GM19328 (cell line): ENCODE data around the gene RRN3.
"Not testable (repeated sequence)": the region's sequence is repeated elsewhere in the genome, so short reads cannot be mapped to it uniquely, and the experiment has no call there.

Experiments
- ATAC-seq: cut with Tn5 transposase; IDR thresholded peaks from one replicate; pipeline ENCODE4 v1.9.1; 2021; ENCODE audit warnings: mild to moderate bottlenecking, moderate library complexity; ENCODE audit not compliant: unreplicated experiment

RRN3 gene

DNA sequence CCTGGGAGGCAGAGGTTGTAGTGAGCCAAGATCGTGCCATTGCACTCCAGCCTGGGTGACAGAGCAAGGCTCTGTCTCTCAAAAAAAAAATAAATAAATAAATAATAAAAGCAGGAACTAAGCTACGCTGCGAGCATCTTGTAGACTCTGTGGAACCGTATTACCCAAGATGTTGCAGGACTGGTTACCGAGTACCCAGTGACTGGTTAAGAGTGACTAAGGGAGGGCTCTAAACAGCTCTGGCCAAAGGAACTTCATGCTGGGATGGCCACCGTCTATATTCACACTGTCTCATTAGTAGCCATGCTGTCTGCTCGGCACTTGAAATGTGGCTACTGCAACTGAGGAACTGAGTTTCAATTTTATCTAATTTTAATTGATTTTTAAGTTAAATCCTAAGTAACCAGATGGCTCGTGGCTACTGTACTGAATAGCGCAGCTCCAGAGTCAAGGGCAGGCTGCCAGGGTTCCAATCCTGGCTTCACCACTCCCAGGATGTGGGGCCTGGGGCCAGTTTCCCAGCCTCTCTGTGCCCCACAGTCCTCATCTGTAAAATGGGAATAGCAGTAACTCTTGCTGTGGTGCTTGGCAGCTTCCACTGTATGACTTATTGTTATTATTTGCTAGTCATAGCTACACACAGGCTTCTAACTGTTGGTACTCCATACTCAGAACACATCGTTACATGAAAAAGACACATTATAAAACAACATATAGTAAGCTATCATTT lies 41.2 kb downstream of the RRN3 start:
- no peak for ATAC-seq

DNA sequence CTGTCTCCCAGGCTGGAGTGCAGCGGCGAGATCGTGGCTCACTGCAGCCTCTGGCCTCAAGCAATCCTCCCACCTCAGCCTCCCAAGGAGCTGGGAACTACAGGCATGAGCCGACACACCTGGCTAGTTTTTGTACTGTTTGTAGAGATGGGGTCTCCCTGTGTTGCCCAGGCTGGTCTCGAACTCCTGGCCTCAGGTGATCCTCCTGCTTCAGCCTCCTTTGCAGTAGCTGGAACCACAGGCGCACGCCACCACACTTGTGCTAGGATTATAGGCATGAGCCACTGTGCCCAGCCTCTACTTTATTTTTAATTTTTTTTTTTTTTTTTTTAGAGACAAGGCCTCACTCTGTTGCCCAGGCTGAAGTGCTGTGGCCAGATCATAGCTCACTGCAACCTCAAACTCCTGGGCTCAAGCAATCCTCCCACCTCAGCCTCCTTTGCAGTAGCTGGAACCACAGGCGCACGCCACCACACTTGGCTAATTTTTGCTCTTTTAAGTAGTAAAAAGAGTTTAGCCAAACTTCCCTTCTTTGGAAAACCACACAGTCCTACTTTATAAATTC lies 42.6 kb downstream of the RRN3 start:
- ATAC-seq, result no peak

DNA sequence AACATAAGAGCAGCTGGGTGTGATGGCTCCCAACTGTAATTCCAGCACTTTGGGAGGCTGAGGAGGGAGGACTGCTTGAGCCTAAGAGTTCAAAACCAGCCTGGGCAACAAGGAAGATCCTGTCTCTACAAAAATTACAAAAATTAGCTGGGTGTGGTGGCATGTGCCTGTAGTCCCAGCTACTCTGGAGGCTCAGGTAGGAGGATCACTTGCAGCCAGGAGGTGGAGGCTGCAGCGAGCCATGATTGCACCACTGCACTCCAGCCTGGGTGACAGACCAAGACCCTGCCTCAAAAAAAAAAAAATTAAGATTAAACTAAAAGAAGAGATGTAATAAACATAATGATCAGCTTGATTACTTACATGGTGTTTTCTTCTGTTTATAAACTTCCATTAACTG lies 43.6 kb downstream of the RRN3 start:
- not testable (repeated sequence) for ATAC-seq

DNA sequence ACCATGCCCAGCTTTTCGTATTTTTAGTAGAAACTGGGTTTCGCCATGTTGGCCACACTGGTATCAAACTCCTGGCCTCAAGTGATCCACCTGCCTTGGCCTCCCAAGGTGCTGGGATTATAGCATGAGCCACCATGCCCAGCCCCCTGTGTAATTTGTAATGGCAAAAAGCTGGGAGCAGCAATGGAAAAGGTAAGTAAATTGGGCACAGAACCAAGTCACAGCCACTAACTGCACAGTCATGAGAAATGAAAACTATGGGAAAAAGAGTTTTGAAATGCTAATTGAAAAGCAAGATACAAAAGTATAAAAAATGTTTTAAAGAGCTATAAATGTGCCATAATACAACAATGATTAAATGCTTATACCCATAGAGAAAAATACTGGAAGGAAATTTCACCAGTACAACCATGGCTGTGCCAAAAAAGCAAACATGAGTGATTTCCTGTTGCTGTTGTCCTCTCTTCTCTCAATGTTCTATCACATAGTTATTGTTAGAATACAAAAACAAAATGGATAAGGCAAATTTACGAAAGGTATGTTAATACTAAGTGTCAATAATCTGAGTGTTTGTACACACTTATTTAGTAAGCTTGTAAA lies 44.4 kb downstream of the RRN3 start:
- no peak for ATAC-seq

DNA sequence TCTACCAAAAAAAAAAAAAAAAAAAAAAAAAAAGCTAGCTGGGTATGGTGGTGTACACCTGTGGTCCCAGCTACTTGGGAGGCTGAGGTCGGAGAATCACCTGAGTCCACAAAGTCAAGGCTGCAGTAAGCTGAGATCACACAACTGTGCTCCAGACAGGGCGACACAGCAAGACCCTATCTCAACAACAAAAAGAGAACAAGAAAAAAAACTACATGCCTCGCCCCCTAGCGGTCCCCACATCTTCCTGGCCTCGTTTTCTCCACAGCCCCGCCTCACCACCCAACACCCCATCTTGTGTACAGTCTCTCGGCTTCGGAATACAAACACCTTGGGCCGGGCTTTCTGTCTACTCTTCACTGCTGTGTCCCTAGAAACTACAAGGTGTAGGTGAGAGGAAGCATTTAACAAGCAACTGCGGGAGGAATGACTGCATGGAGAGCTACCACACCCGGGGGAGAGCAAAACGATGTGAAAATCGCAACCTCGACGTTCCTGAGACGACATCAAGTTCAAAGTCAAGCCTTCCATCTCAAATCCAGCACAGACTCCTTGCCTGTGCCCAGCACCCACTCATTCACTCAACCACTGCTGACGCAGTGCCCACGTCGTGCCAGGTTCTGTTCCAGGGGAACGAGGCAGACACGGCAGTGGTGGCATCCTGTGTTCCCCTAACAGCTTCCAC lies 47.2 kb downstream of the RRN3 start:
- no peak for ATAC-seq

DNA sequence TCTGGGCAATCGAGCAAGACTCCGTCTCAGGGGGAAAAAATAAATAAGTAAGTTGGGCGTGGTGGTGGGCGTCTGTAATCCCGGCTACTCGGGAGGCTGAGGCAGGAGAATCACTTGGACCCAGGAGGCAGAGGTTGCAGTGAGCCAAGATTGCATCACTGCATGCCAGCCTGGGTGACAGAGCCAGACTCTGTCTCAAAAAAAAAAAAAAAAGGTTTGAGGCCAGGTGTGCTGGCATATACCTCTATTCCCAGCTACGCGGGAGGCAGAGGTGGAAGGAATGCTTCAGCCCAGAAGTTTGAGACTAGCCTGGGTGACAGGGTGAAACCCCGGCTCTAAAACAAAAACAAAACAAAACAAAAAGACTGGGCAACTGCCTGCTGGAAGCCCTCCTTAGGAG lies 48.8 kb downstream of the RRN3 start:
- not testable (repeated sequence) for ATAC-seq

DNA sequence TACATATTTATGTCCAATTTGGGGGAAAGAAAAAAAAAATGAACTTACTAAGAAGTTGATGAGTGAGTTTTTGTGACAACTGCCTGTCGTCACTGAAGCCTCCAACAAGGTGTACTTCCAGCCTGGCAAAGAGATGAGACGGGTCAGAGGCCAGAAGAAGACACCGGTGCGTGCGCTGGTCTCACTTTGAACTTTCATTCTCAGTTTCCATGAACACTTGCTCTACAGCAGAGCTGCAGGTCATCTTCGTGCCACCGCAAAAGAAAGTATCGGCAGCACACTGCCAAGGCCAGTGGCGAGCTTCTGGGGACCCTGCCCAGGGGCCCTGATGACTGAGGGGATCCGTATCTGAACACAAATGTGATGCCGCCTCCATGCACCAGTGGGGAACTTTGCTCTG lies 49.8 kb downstream of the RRN3 start:
- ATAC-seq, result no peak

DNA sequence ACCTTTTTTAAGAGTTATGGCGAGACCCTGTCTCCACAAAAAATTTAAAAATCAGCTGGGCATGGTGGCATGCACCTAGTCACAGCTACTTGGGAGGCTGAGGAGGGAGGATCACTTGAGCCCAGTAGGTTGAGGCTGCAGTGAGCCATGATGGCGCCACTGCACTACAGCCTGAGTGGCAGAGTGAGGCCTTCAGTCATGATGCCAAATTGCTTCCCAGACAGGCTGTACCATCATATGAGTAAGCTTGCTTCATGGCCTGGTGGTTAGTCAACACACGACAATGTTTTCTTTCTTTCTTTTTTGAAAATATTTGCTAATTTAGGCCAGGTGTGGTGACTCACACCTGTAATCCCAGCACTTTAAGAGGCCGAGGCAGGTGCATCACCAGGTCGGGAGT lies 50.7 kb downstream of the RRN3 start:
- no peak for ATAC-seq

DNA sequence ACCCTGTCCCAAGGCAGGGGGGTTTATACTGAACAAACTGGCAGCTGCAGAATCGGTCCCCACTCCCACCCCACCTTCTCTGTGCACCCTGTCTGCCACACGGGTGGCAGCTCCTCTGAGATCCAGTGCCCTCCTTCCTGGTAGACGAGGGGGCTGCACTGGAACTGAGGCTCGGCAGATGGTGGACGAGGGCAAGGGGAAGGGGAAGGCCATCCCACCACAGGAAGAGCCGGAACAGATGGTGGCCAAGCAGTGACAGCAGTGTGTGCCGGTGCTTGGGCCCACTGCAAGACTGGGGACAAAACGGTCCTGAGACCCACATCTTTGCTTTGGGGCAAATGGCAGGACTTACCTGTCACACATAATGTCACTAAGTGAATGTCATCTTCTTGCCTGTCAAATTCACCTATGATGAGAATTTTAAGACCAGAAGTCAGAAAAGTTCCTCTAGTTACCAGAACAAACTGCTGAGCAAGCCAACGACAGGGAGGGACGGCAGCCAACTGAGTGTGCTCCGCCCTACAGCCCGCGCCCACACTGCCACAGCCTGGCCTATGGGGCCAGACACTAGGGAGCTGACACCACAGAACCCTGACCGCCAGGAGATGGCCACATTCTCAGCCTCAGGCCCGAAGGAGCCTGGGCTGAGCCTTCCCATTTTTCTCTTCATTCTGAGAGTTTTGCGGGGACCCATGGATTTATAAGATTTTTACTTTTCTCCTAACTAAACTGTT lies 52.6 kb downstream of the RRN3 start:
- no peak for ATAC-seq

DNA sequence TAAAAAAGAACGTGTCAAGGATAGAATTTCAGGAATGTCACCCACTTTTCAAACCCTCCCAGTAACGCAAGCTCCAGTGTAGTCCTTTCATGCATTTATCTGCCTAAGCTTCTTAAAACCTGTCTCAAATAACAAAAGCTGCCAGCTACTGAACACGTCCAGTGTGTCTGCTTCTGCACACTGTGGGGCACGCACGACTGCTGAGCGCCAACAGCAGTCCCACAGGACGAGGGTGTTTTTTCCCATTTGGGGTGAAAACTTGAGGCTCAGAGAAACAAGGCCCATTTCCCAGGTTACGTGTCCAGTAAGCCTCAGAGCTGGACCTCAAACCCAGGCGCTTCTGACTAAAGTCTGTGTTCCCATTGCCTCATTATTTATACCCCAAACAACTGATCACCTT lies 55.4 kb downstream of the RRN3 start:
- ATAC-seq, result no peak

DNA sequence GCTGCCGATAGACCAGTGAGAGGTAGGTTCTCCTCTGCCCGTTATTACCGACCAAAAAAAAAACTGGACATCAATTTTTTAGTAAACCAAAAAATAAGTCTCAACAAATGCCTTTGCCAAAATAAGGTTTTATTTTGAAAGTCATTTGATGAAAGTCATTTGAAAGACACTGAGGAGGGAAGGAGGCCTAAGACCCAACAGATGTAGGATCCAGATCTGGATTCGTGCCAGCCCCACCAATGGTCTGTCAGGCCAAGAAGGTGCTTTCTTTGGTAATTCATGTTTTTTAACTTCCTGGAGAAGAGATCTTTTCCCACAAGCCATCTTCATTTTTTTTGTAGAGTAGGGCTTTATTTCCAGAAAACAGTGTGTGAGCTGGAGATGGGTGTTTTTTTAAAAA lies 56.3 kb downstream of the RRN3 start:
- ATAC-seq, result no peak

DNA sequence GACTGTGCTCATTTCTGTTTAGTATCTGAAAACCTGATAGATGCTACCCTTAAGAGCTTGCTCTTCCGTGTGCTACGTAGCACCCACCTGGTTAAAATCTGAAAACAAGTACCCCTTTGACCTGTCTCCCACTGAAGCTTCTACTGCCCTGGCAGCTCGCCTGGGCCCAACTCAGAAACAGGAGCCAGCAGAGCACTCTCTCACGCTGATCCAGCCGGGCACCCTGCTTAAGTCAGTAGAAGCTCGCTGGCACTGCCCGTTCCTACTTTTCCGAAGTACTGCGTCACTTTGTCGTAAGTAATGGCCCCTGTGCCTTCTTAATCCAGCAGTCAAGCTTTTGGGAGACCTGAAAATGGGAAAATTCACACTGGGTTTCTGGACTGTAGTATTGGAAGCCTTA lies 57.1 kb downstream of the RRN3 start:
- ATAC-seq, result no peak

DNA sequence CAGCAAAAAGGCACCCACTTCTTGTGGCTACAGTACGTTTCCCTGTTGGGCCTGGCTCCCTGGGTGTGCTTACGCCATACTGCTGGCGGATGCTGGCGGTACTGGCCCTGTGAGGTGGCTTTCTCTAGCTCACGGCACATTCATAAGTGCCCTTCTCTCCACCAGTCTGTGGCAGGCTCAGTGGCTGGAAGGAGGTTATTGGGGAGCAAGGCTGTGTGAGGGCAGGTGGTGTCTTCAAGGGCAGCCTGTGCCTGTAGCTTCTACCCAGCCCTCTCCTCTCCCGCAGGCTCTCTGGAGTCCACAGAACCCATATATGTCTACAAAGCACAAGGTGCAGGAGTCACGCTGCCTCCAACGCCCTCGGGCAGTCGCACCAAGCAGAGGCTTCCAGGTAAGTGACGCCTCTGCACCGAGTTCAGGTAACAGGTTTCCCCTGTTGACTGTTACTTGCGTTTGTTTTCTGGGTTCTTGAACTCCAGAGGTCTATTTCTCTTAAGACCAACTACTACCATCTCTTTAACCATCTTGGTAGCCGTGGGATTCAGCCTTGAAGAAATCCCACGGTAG lies 58.8 kb downstream of the RRN3 start:
- ATAC-seq, result no peak

DNA sequence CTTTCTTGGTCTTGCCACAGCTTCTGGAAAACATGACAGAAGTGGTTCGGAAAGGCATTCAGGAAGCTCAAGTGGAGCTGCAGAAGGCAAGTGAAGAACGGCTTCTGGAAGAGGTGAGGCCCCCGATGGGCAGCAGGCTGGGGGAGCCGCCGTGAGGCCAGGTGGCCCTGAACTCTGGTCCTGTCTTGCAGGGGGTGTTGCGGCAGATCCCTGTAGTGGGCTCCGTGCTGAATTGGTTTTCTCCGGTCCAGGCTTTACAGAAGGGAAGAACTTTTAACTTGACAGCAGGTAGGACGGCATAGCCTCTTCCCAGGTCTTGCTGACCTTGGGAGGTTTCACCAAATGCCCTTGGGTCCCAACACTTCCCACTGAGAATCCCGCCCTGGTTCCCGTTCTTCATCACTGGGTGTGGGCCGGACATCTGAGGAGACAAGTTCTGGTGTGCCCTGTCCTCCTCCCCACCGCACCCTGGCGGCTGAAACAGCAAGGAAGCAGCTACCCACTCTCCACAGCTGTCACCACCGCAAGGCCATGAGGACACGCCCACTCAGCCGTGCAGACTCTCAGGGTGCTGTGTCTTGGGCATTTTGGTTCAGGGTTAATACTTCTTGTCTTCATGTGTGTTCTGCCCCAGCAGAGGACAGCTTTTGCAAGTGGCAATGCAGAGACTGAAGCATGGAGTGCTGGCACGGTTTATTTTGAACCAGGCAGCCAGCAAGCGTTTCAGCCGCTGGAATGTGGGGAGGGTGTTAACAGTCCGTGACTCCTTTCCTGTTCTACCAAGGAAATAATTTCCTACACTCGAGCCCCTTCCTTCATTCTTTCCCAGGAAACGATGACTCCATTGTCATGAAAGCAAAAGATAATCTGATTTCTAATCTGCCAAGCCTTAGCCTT lies 59.6 kb downstream of the RRN3 start:
- ATAC-seq, result no peak

DNA sequence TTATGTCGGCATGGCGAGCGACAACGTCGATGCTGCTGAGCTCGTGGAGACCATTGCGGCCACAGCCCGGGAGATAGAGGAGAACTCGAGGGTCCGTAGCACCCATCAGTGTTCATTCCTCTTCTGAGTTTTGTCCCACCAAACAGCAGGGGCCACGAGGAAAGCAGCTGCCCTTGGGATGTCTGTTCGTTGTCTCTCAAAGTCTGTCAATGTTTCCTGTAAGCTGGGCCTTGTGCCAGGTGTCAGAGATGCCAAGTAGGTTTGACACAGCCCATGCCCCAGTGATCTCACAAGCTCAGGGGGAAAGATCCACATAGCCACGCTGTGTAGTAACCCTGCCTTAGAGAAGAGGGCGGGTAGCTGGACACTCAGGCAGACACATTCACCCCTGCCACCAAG lies 60.8 kb downstream of the RRN3 start:
- no peak for ATAC-seq

DNA sequence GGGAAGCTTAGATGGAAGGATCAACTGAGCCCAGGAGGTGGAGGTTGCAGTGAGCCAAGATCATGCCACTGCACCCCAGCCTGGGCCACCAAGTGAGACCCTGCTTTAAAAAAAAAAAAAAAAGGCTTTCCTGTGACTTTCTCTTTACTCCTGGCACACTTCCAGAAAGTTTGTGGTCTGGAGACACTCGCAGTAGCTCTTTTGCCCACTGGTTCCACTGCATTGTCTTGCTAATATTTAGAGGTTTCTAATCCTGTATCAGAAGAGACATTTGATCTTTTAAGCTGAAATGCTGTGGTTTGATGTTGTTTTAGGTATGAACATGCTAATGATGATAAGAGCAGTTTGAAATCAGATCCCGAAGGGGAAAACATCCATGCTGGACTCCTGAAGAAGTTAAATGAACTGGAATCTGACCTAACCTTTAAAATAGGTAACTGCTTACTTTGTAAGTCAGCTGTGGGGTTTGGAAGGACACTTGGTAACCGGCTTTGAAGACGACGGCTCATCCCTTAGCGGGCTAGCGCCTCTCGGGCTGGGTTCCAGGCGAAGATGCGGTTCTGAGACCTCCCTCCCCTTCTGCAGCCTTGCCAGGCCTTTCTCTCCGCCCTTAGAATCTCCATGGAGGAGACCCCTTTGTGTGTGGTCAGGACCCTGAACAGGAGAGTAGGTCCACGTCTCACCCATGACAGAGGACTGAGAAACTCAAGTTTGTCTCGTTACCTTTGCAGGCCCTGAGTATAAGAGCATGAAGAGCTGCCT lies 61.3 kb downstream of the RRN3 start:
- no peak for ATAC-seq

DNA sequence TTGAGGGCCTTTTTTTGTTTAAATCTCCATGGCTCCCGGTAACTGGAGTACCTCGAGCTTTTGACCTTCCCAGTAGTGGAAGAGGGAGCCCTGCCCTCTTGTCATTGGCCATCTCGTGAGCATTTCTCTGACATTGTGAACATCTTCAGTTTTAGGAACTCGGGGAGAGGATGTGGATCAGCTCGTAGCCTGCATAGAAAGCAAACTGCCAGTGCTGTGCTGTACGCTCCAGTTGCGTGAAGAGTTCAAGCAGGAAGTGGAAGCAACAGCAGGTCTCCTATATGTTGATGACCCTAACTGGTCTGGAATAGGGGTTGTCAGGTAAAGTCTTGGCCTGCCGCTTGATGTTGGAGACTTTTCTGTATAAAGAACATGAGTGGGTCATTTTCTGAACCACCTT lies 62.5 kb downstream of the RRN3 start:
- ATAC-seq, result no peak

DNA sequence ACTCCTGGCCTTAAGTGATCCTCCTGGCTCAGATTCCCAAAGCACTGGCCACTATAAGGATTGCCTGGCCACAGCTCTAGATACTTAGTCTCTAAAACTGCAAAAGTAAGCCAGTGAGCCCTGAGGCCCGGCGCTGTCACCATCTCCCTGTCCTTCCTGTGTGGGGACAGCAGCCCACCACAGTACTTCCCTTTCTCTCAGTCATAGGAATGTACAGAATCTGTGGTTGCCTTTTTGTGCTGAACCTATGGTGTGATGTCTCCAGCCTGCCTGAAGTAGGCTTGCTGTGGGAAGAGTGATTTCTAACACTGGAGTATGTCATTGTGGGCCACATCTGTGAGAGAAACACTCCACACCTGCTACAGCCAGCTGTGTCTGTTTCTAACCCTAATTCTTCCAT lies 62.9 kb downstream of the RRN3 start:
- ATAC-seq, result no peak

DNA sequence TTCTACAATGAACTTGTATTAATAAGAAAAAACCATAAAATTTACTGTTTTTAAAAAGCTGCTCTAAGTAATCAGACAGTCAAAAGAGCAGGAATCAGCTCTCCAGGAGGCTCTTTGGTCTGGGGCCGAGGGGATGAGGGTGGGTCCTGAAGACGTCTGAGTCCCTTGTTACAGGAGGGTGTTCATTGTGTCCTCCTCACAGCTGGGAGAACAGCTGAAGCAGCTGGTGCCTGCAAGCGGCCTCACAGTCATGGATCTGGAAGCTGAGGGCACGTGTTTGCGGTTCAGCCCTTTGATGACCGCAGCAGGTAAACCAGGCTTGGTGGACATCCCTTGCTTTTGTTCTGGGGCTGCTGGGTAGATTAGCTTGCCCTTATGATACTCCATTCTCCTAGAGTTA lies 64.3 kb downstream of the RRN3 start:
- not testable (repeated sequence) for ATAC-seq
